Memory B cell (primary cell): ENCODE data around the gene FANCG.
A peak's percentile ranks its signal among the peaks of the same experiment; 100 is the strongest.

ENCODE experiments used
- ATAC-seq: fragments of 150-1000 bp; cut with Tn5 transposase; 2 replicates; pipeline ENCODE4 v1.10.0; 2021; ENCODE audit warnings: low read depth, mild to moderate bottlenecking, moderate library complexity
- DNase-seq, 2 donors: peaks; one replicate each; pipeline ENCODE4 v3.0.0; 2022; ENCODE audit warnings: low spot score in 2 of 2
- H3K27ac Mint-ChIP-seq: one replicate; pipeline ENCODE4 v1.8.0; 2022; ENCODE audit warnings: mild to moderate bottlenecking, moderate library complexity, mixed read lengths
- H3K27me3 Mint-ChIP-seq: one replicate; pipeline ENCODE4 v1.8.0; 2022; ENCODE audit warnings: mixed read lengths
- H3K36me3 Mint-ChIP-seq: one replicate; pipeline ENCODE4 v1.8.0; 2022; ENCODE audit warnings: mild to moderate bottlenecking, mixed read lengths
- H3K4me1 Mint-ChIP-seq: one replicate; pipeline ENCODE4 v1.8.0; 2022; ENCODE audit warnings: mixed read lengths
- H3K4me3 Mint-ChIP-seq: one replicate; pipeline ENCODE4 v1.8.0; 2022; ENCODE audit warnings: mild to moderate bottlenecking, moderate library complexity, mixed read lengths
- H3K9me3 Mint-ChIP-seq: one replicate; pipeline ENCODE4 v1.8.0; 2022; ENCODE audit warnings: mixed read lengths

The FANCG gene

GRCh38 chr9:35107297-35108290 is 27.9 kb upstream of the FANCG start:
- DNase-seq = no peak
- H3K36me3 Mint-ChIP-seq = peaks cover 7% of the 10 kb centered on the region

DNA sequence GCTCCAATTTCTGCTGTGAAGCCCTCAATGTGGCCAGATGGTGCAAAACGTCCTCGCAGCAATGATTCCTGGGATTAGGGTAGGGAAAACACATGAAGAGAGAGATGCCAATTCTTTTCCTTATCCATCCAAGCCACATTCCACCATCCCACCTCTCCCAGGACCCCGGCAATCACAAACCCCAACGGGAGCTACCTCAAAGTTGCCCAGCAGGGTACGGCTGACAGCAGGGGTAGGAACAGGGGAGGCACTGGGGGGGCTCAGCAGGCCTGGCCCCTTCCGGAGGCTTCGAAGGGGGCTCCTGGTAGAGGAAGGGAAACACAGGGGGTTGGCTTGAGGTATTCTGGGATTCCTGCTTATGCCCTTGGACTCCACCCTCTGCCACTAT is 26.6 kb upstream of the FANCG start:
- peak overlapping the region; percentile 50 for H3K27ac Mint-ChIP-seq
- H3K4me1 Mint-ChIP-seq = peaks cover 29% of the 10 kb centered on the region
- no peak for DNase-seq

More at GRCh38 chr9:35107297-35108290, 27.9 kb upstream of the FANCG start:
- H3K27me3 Mint-ChIP-seq = no peaks in the 10 kb centered on the region
- H3K4me3 Mint-ChIP-seq = no peak overlapping the region
- peaks cover 29% of the 10 kb centered on the region for H3K4me1 Mint-ChIP-seq
- ATAC-seq = no peak
- no peak overlapping the region for H3K27ac Mint-ChIP-seq
- no peaks in the 10 kb centered on the region for H3K9me3 Mint-ChIP-seq

DNA sequence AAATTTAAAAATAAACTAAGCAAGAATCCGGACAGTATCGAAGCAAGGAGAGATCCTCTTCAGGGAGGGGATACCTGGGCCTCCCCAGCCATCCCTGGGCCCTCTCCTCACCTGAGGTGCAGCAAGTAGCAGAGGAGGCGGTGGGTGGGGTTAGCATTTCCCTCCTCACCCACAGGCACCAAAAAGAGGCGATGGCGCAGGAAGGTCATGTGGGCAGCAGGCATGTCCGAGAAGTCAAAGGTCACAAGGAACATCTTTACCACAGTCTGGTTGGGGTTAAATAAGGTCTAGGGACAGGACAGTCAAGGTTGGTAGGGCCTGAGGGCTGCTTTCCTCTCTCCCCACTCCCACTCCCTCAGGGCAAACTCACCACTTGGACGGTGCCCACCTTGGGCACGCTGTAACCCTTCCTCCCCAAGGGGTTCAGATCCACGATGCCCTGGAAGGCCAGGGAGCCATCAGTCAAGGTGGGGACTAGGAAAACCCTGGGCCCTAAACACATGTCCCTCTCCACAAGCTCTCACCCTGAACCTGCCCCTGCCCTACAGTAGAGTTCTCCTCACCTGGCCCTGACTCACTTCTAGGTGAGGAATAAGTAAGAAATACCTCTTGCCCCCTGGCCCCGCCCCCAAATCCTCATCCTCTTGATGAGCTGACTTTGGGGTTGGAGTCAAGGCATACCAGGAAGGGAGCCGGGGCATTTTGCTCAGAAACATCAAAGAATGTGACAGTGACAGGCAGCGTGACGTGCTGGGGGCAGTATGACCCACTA is 26.0 kb upstream of the FANCG start:
- H3K36me3 Mint-ChIP-seq = peaks cover 7% of the 10 kb centered on the region
- H3K4me3 Mint-ChIP-seq = no peak overlapping the region
- ATAC-seq (no peak), DNase-seq (no peak)
- no peaks in the 10 kb centered on the region for H3K9me3 Mint-ChIP-seq
- peak overlapping the region; percentile 50 for H3K27ac Mint-ChIP-seq
- peaks cover 26% of the 10 kb centered on the region for H3K4me1 Mint-ChIP-seq
- no peaks in the 10 kb centered on the region for H3K27me3 Mint-ChIP-seq

More for the DNA sequence above, 26.6 kb upstream of the FANCG start:
- H3K36me3 Mint-ChIP-seq = peaks cover 7% of the 10 kb centered on the region
- H3K4me3 Mint-ChIP-seq = no peak overlapping the region
- no peaks in the 10 kb centered on the region for H3K27me3 Mint-ChIP-seq
- H3K9me3 Mint-ChIP-seq = no peaks in the 10 kb centered on the region
- no peak for ATAC-seq

- Mint-ChIP-seq H3K9me3 (no peaks in the 10 kb centered on the region), H3K4me3 (no peak overlapping the region), H3K27ac (no peak overlapping the region), H3K4me1 (peaks cover 26% of the 10 kb centered on the region), H3K36me3 (peaks cover 12% of the 10 kb centered on the region), H3K27me3 (no peaks in the 10 kb centered on the region)
- no peak for ATAC-seq
- DNase-seq = no peak
Measured at GRCh38 chr9:35105126-35105525, 25.4 kb upstream of the FANCG start.

- no peak for DNase-seq
- Mint-ChIP-seq H3K27ac (peak overlapping the region; percentile 98), H3K4me1 (peaks cover 23% of the 10 kb centered on the region), H3K9me3 (no peaks in the 10 kb centered on the region), H3K27me3 (no peaks in the 10 kb centered on the region), H3K36me3 (peaks cover 15% of the 10 kb centered on the region), H3K4me3 (no peak overlapping the region)
- no peak for ATAC-seq
Measured at GRCh38 chr9:35104586-35104985, 24.8 kb upstream of the FANCG start.

DNA sequence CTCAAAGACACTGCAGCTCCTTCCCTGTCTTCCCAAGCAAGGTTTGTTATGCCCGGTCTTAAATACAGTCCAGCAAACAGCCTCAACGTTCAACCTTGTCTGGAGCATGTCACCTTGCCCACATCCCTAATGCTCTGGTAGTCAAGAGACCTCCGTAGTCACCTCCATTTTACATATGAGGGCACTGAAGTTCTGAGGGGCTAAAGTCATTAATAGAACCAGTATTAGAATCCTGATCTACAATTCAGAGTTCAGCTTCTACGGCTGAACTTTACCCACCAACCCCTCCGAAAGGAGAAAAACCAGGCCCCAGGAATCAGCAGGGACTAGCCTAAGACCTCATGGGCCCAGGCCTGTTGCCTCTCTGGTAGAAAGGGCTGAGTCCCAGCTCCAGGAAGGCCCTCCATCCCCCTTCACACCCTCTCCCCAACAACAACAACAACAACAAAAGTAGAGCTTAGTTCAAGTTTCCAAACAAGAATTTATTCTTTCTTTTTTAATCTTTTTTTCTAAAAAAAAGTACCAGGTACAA is 24.0 kb upstream of the FANCG start:
- Mint-ChIP-seq H3K27me3 (no peaks in the 10 kb centered on the region), H3K27ac (peak overlapping the region; percentile 98), H3K4me1 (peaks cover 23% of the 10 kb centered on the region), H3K36me3 (peaks cover 15% of the 10 kb centered on the region), H3K9me3 (no peaks in the 10 kb centered on the region), H3K4me3 (peak overlapping the region; percentile 84)
- DNase-seq = no peak
- ATAC-seq = no peak

DNA sequence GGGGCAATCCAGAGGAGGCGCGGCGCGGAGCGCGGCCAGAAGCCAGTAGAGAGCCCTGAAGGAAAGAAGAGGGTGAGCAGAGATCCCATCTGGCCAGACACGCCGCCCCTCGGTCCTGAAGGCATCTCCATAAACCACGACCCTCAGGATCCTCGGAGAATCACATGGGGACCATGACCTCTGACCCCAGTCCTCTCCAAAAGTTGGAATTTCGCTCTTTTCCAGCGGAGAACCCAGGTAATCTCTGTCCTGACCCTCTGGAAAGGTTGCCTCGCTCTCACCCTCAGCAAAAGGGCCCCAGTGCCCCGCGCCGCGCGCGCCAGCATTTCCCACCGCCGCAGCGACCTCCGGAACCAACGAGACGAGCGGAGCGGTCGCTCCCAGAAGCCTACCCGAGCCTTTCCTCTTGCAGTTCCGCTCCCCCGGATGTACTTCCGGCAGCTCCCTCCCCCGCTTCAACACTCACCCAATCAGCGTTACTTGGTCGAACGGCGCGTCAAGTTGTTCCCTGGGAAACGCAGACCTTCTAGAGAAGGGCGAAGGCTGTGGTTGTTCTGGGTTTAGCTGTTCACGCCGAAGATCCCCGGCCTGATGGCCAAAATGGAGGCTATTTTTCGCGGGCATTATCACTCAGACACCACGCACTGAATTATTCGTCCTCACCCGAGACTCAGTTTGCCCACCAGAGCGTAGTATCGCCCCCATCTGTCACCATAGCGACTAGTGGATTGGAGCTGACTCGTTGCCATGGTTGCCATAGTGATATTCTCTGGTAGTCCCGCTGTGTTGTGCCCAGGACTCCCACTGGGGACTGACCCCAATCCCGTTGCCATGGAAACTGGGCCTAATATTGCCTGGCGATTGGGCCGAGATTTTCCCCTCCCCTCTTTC is 23.3 kb upstream of the FANCG start, which contains the start of gene STOML2:
STOML2 (minus strand) TSS at position 363 of the 891 bp plus-strand sequence; CDS start at position 326, 37 bp downstream.
- H3K27ac Mint-ChIP-seq = peak within 1 kb of the TSS; percentile 98
- peaks cover 23% of the 10 kb centered on the region for H3K4me1 Mint-ChIP-seq
- no peaks in the 10 kb centered on the region for H3K27me3 Mint-ChIP-seq
- H3K9me3 Mint-ChIP-seq = no peaks in the 10 kb centered on the region
- peak within 1 kb of the TSS; percentile 84 for H3K4me3 Mint-ChIP-seq
- peaks cover 15% of the 10 kb centered on the region for H3K36me3 Mint-ChIP-seq
- ATAC-seq (peak; percentile 97), DNase-seq (peak; percentile 77 to 88)

GRCh38 chr9:35102465-35102768 is 22.7 kb upstream of the FANCG start:
- Mint-ChIP-seq H3K36me3 (peaks cover 15% of the 10 kb centered on the region), H3K27ac (peak overlapping the region; percentile 98), H3K4me1 (peaks cover 27% of the 10 kb centered on the region), H3K9me3 (no peaks in the 10 kb centered on the region), H3K27me3 (no peaks in the 10 kb centered on the region), H3K4me3 (peak overlapping the region; percentile 84)
- ATAC-seq (no peak), DNase-seq (no peak)

DNA sequence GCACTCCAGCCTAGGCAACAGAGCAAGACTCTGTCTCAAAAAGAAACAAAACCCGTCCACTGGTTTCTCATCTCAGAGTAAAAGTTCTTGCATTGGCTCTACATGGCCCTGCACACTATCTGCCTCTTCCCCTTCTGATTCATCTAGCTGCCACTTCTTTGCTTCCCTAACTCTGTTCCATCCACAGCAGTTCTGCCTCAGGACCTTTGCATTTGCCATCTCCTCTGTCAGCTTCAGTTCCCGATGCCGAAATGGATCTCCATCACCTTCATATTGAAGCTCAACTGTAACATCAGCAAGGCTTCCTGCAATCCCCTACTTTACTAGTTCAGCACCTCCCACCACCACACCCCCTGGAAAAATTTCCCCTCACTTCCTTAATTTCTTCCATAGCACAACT is 17.8 kb upstream of the FANCG start:
- peaks cover 11% of the 10 kb centered on the region for H3K36me3 Mint-ChIP-seq
- H3K27ac Mint-ChIP-seq = no peak overlapping the region
- peaks cover 32% of the 10 kb centered on the region for H3K4me1 Mint-ChIP-seq
- H3K4me3 Mint-ChIP-seq = peak overlapping the region; percentile 7
- H3K27me3 Mint-ChIP-seq = no peaks in the 10 kb centered on the region
- DNase-seq (no peak), ATAC-seq (no peak)
- no peaks in the 10 kb centered on the region for H3K9me3 Mint-ChIP-seq

DNA sequence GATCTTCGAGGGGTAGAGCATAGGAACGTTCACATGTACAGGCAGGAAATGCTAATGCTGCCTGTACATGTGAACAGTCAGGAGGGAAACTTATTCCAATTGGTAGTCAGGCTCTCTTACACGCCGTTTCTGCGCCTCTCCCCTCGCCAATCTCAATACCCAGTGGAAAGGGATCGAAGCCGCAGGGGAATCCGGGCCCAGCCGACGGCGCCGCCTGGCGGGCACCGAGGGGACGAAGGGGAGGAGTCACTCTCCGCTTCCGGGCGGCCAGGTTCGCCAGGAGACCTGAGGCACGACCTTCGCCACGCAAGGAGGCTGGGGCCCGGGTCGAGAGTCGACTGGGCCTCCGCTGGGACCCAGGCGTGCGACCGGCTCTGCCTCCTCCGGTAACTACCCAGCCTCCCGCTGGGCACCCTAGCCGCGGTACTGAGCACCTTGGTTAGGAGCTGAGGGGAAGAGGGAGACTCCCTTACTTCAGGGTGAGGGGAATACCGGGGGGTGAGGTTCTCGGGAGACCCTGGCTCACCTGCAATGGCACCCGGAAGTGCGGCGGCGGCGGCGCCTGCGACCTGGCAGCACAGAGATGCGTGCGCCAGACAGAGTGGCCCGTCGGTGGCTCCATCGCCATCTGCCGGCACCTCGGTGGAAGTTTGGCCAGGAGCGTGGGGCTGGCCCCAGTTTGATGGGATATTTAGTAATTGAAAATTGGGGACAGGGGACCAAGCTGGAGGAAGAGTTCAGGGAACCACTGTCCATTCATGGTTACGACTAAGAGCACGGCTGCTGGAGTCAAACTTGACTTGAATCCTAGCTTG is 16.5 kb upstream of the FANCG start, which contains the start of gene PIGO:
PIGO (minus strand) TSS at position 557 of the 815 bp plus-strand sequence. CDS start 1,026 bp downstream, outside the sequence.
- Mint-ChIP-seq H3K4me1 (peaks cover 24% of the 10 kb centered on the region), H3K27ac (peak within 1 kb of the TSS; percentile 95), H3K36me3 (peaks cover 14% of the 10 kb centered on the region), H3K27me3 (no peaks in the 10 kb centered on the region), H3K9me3 (no peaks in the 10 kb centered on the region), H3K4me3 (peak within 1 kb of the TSS; percentile 87)
- DNase-seq = peak; percentile 89
- peak; percentile 90 for ATAC-seq

DNA sequence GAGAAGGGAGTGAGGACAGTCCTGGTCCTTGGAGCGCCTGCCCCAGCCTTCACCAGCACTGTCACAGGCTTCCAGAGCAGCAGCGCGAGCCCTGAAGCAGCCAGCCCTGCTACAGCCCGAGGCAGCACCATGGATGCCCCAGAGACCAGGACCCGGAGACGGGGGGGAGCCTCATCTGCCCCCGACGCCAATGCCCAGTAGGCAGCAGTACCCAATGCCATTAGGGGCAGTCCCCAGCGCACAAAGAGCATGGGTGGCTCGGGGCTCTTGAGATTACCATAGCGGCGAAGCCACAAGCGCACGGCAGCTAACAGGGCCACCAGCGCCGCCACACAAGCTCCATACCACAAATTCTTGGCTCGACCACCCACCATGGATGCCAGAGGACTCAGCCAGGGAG is 11.8 kb upstream of the FANCG start:
- H3K27ac Mint-ChIP-seq = no peak overlapping the region
- peaks cover 15% of the 10 kb centered on the region for H3K4me1 Mint-ChIP-seq
- DNase-seq (no peak), ATAC-seq (no peak)
- no peaks in the 10 kb centered on the region for H3K27me3 Mint-ChIP-seq
- no peak overlapping the region for H3K4me3 Mint-ChIP-seq
- H3K36me3 Mint-ChIP-seq = peaks cover 23% of the 10 kb centered on the region
- H3K9me3 Mint-ChIP-seq = no peaks in the 10 kb centered on the region

- ATAC-seq = no peak
- Mint-ChIP-seq H3K9me3 (no peaks in the 10 kb centered on the region), H3K27me3 (no peaks in the 10 kb centered on the region), H3K36me3 (peaks cover 25% of the 10 kb centered on the region), H3K4me3 (no peak overlapping the region), H3K4me1 (peaks cover under 1% of the 10 kb centered on the region), H3K27ac (no peak overlapping the region)
- DNase-seq = no peak
Measured at GRCh38 chr9:35089434-35089833, 9.7 kb upstream of the FANCG start.
